ENCODE results near the gene SUN1.

DNA sequence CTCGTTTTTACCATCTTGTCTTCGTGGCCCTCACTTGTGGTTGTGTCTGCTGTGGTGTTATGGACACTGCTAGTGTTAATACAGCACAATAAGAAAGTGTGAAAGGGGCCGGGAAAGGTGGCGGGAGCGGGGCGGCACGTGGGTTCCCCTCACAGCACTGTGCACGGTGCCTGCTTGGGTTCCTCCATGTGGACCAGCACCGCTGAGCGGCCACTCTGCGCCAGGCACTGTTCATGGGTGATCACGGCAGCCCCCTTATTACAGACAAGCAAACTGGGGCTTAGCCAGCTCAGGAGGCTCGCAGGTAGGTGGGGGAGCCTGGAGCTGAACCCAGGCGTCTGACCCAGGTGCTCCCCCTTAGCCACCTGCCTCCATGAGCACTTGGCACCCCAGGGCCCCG, 12.2 kb downstream of the SUN1 start:
- TF ChIP-seq POLR2A (IDR thresholded peaks at IDR 0.05), result no peak
- TF ChIP-seq, protein P1, sequence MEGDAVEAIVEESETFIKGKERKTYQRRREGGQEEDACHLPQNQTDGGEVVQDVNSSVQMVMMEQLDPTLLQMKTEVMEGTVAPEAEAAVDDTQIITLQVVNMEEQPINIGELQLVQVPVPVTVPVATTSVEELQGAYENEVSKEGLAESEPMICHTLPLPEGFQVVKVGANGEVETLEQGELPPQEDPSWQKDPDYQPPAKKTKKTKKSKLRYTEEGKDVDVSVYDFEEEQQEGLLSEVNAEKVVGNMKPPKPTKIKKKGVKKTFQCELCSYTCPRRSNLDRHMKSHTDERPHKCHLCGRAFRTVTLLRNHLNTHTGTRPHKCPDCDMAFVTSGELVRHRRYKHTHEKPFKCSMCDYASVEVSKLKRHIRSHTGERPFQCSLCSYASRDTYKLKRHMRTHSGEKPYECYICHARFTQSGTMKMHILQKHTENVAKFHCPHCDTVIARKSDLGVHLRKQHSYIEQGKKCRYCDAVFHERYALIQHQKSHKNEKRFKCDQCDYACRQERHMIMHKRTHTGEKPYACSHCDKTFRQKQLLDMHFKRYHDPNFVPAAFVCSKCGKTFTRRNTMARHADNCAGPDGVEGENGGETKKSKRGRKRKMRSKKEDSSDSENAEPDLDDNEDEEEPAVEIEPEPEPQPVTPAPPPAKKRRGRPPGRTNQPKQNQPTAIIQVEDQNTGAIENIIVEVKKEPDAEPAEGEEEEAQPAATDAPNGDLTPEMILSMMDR (IDR thresholded peaks at IDR 0.05), result no peak
